T-helper 17 cell (primary cell): ENCODE data around the gene TRPM8. TPM values are rescaled to one million over a fixed set of nuclear protein-coding genes. Genes with fewer than 3 reads are reported as not detected.

Source experiments
- ATAC-seq: fragments of 150-1000 bp; cut with Tn5 transposase; 2 replicates; pipeline ENCODE4 v1.10.0; 2021; ENCODE audit warnings: mild to moderate bottlenecking, moderate library complexity
- DNase-seq, 3 donors: peaks; one replicate each; pipeline versions ENCODE4 v3.0.0 to v3.0.0-alpha.2; 2020 to 2021
- H3K9me3 ChIP-seq: one replicate; pipeline ENCODE4 v1.7.0; 2013; ENCODE audit warnings: low read length, mild to moderate bottlenecking; ENCODE audit not compliant: control insufficient read depth, poor library complexity, severe bottlenecking
- H3K27ac Mint-ChIP-seq: one replicate; pipeline ENCODE4 v1.8.0; 2022; ENCODE audit warnings: mild to moderate bottlenecking, moderate library complexity, mixed read lengths
- H3K27me3 Mint-ChIP-seq: one replicate; pipeline ENCODE4 v1.8.0; 2022; ENCODE audit warnings: mixed read lengths
- H3K36me3 Mint-ChIP-seq: one replicate; pipeline ENCODE4 v1.8.0; 2022; ENCODE audit warnings: low read depth, mixed read lengths
- H3K4me1 Mint-ChIP-seq: one replicate; pipeline ENCODE4 v1.8.0; 2022; ENCODE audit warnings: mild to moderate bottlenecking, mixed read lengths
- H3K4me3 Mint-ChIP-seq: one replicate; pipeline ENCODE4 v1.8.0; 2022; ENCODE audit warnings: mild to moderate bottlenecking, moderate library complexity, mixed read lengths
- total RNA-seq, 4 donors: library from RNA in 2 of 4; stranded (reverse) in 2 of 4; gene quantifications; one replicate each; pipeline ENCODE4 v1.2.3 and lab custom pipeline; 2022 to 2026

Gene TRPM8
- total RNA-seq, 2 donors from 2014 or later = not detected

- H3K4me3 Mint-ChIP-seq = no peak overlapping the region
- H3K4me1 Mint-ChIP-seq = no peaks in the 10 kb centered on the region
- peaks cover 74% of the 10 kb centered on the region for H3K27me3 Mint-ChIP-seq
- DNase-seq = no peak
- ATAC-seq = no peak
- no peak overlapping the region for H3K27ac Mint-ChIP-seq
- H3K36me3 Mint-ChIP-seq = peaks cover 5% of the 10 kb centered on the region
- no peaks in the 10 kb centered on the region for H3K9me3 ChIP-seq
Measured at GRCh38 chr2:233919319-233919718, 2.1 kb downstream of the TRPM8 start.

GRCh38 chr2:233919938-233920337 lies 2.8 kb downstream of the TRPM8 start:
- H3K36me3 Mint-ChIP-seq = peaks cover 5% of the 10 kb centered on the region
- peaks cover 74% of the 10 kb centered on the region for H3K27me3 Mint-ChIP-seq
- no peak overlapping the region for H3K27ac Mint-ChIP-seq
- ATAC-seq = no peak
- H3K4me1 Mint-ChIP-seq = no peaks in the 10 kb centered on the region
- no peak overlapping the region for H3K4me3 Mint-ChIP-seq
- no peaks in the 10 kb centered on the region for H3K9me3 ChIP-seq
- no peak for DNase-seq

- Mint-ChIP-seq H3K4me1 (no peaks in the 10 kb centered on the region), H3K4me3 (no peak overlapping the region), H3K27ac (no peak overlapping the region), H3K36me3 (peaks cover 2% of the 10 kb centered on the region), H3K27me3 (peaks cover 73% of the 10 kb centered on the region)
- ATAC-seq (no peak), DNase-seq (no peak)
- H3K9me3 ChIP-seq = no peaks in the 10 kb centered on the region
Measured at GRCh38 chr2:233922471-233922870, 5.3 kb downstream of the TRPM8 start.

- H3K9me3 ChIP-seq = no peaks in the 10 kb centered on the region
- no peak overlapping the region for H3K4me3 Mint-ChIP-seq
- H3K27me3 Mint-ChIP-seq = peaks cover 68% of the 10 kb centered on the region
- H3K27ac Mint-ChIP-seq = no peak overlapping the region
- H3K4me1 Mint-ChIP-seq = peaks cover 2% of the 10 kb centered on the region
- H3K36me3 Mint-ChIP-seq = peaks cover 2% of the 10 kb centered on the region
- no peak for DNase-seq
- no peak for ATAC-seq
Measured at GRCh38 chr2:233925402-233925801, 8.2 kb downstream of the TRPM8 start.

- no peak for ATAC-seq
- H3K27ac Mint-ChIP-seq = no peak overlapping the region
- peaks cover 2% of the 10 kb centered on the region for H3K4me1 Mint-ChIP-seq
- H3K27me3 Mint-ChIP-seq = peaks cover 74% of the 10 kb centered on the region
- no peak for DNase-seq
- no peak overlapping the region for H3K4me3 Mint-ChIP-seq
- peaks cover 2% of the 10 kb centered on the region for H3K36me3 Mint-ChIP-seq
- H3K9me3 ChIP-seq = no peaks in the 10 kb centered on the region
Measured at GRCh38 chr2:233926806-233927205, 9.6 kb downstream of the TRPM8 start.

- Mint-ChIP-seq H3K27me3 (peaks cover 78% of the 10 kb centered on the region), H3K27ac (no peak overlapping the region), H3K4me1 (peaks cover 2% of the 10 kb centered on the region), H3K4me3 (no peak overlapping the region), H3K36me3 (no peaks in the 10 kb centered on the region)
- ATAC-seq = no peak
- no peak for DNase-seq
- no peaks in the 10 kb centered on the region for H3K9me3 ChIP-seq
Measured at GRCh38 chr2:233928594-233929351, 11.6 kb downstream of the TRPM8 start.

GRCh38 chr2:233929352-233930022 lies 12.3 kb downstream of the TRPM8 start:
- ATAC-seq = no peak

GRCh38 chr2:233934524-233934923 lies 17.4 kb downstream of the TRPM8 start:
- ATAC-seq = no peak
- DNase-seq = no peak
- Mint-ChIP-seq H3K27me3 (peaks cover 93% of the 10 kb centered on the region), H3K4me1 (peaks cover 5% of the 10 kb centered on the region), H3K27ac (no peak overlapping the region), H3K36me3 (no peaks in the 10 kb centered on the region), H3K4me3 (no peak overlapping the region)
- no peaks in the 10 kb centered on the region for H3K9me3 ChIP-seq

More at GRCh38 chr2:233929352-233930022, 12.3 kb downstream of the TRPM8 start:
- H3K4me1 Mint-ChIP-seq = peaks cover 2% of the 10 kb centered on the region
- no peaks in the 10 kb centered on the region for H3K9me3 ChIP-seq
- H3K27me3 Mint-ChIP-seq = peaks cover 77% of the 10 kb centered on the region
- no peaks in the 10 kb centered on the region for H3K36me3 Mint-ChIP-seq
- no peak overlapping the region for H3K27ac Mint-ChIP-seq
- no peak overlapping the region for H3K4me3 Mint-ChIP-seq
- DNase-seq = no peak

GRCh38 chr2:233935426-233935825 lies 18.3 kb downstream of the TRPM8 start:
- H3K9me3 ChIP-seq = no peaks in the 10 kb centered on the region
- DNase-seq = no peak
- H3K27ac Mint-ChIP-seq = no peak overlapping the region
- H3K27me3 Mint-ChIP-seq = peaks cover 96% of the 10 kb centered on the region
- no peak overlapping the region for H3K4me3 Mint-ChIP-seq
- H3K4me1 Mint-ChIP-seq = peaks cover 5% of the 10 kb centered on the region
- no peak for ATAC-seq
- H3K36me3 Mint-ChIP-seq = no peaks in the 10 kb centered on the region

- Mint-ChIP-seq H3K36me3 (no peaks in the 10 kb centered on the region), H3K27me3 (peaks cover 97% of the 10 kb centered on the region), H3K4me3 (no peak overlapping the region), H3K4me1 (peaks cover 5% of the 10 kb centered on the region), H3K27ac (no peak overlapping the region)
- DNase-seq (no peak), ATAC-seq (no peak)
- no peaks in the 10 kb centered on the region for H3K9me3 ChIP-seq
Measured at GRCh38 chr2:233936089-233936488, 18.9 kb downstream of the TRPM8 start.

- Mint-ChIP-seq H3K36me3 (no peaks in the 10 kb centered on the region), H3K27ac (no peak overlapping the region), H3K27me3 (peaks cover 87% of the 10 kb centered on the region), H3K4me3 (peak overlapping the region; percentile 75), H3K4me1 (peaks cover 5% of the 10 kb centered on the region)
- DNase-seq (no peak), ATAC-seq (no peak)
- H3K9me3 ChIP-seq = no peaks in the 10 kb centered on the region
Measured at GRCh38 chr2:233938676-233939370, 21.6 kb downstream of the TRPM8 start.

GRCh38 chr2:233940376-233941276 lies 23.5 kb downstream of the TRPM8 start:
- Mint-ChIP-seq H3K4me1 (peaks cover 5% of the 10 kb centered on the region), H3K27ac (no peak overlapping the region), H3K36me3 (no peaks in the 10 kb centered on the region), H3K4me3 (no peak overlapping the region), H3K27me3 (peaks cover 75% of the 10 kb centered on the region)
- DNase-seq (no peak), ATAC-seq (no peak)
- no peaks in the 10 kb centered on the region for H3K9me3 ChIP-seq

- H3K36me3 Mint-ChIP-seq = no peaks in the 10 kb centered on the region
- ATAC-seq = no peak
- H3K27me3 Mint-ChIP-seq = peaks cover 70% of the 10 kb centered on the region
- H3K4me3 Mint-ChIP-seq = no peak overlapping the region
- H3K9me3 ChIP-seq = no peaks in the 10 kb centered on the region
- H3K27ac Mint-ChIP-seq = no peak overlapping the region
- H3K4me1 Mint-ChIP-seq = peaks cover 5% of the 10 kb centered on the region
- DNase-seq = no peak
Measured at GRCh38 chr2:233942731-233943130, 25.6 kb downstream of the TRPM8 start.
